Measurements from ENCODE around the gene SELENOF. TPM values are rescaled to one million over a fixed set of nuclear protein-coding genes. Genes with fewer than 3 reads are reported as not detected.
A peak's percentile ranks its signal among the peaks of the same experiment; 100 is the strongest.

The SELENOF gene
- total and polyA plus RNA-seq, 2 donors from 2014 or later, result 207 to 239 TPM

DNA sequence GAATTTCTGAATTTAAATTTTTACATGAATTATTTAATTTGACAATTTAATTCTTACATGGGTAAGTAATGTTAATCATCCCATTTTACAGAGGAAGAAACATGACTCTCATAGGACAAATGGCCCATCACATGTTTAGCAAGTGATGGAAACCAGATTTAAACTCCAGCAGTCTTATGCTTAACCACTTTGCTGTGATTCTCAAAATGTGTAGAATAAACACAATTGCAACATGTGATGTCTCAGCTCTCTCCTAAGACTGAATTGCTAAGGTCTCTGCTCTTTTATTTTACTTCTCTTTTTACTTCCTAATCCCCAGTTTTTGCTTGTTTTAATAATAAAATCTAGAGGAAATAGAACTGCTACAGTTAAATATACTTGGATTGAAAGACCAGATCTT, 43.3 kb upstream of the SELENOF start:
- Histone ChIP-seq H3K27me3 (ENCODE audit: control insufficient read depth, insufficient read depth, low read length) (no peaks in the 10 kb centered on the region), H3K9ac (ENCODE audit: low read length in 3 of 3) (no peak overlapping the region), H3K4me1 (ENCODE audit: control insufficient read depth in 2 of 3, insufficient read depth in 2 of 3, low read depth in 1 of 3, low read length in 3 of 3) (no peaks in the 10 kb centered on the region), H3K4me3 (ENCODE audit: low read length in 3 of 3) (no peak overlapping the region), H3K9me3 (ENCODE audit: control insufficient read depth in 2 of 3, insufficient read depth in 1 of 3, low read length in 3 of 3) (no peaks in the 10 kb centered on the region), H3K36me3 (ENCODE audit: control insufficient read depth in 2 of 3, insufficient read depth in 3 of 3, low read length in 3 of 3) (no peaks in the 10 kb centered on the region), H3K27ac (ENCODE audit: low read depth in 2 of 2, low read length in 2 of 2) (no peak overlapping the region)
- DNase-seq (no peak), FAIRE-seq (no peak)
- intact Hi-C loops (cut with DNase I), result no loop called here
- TF ChIP-seq, protein P1, sequence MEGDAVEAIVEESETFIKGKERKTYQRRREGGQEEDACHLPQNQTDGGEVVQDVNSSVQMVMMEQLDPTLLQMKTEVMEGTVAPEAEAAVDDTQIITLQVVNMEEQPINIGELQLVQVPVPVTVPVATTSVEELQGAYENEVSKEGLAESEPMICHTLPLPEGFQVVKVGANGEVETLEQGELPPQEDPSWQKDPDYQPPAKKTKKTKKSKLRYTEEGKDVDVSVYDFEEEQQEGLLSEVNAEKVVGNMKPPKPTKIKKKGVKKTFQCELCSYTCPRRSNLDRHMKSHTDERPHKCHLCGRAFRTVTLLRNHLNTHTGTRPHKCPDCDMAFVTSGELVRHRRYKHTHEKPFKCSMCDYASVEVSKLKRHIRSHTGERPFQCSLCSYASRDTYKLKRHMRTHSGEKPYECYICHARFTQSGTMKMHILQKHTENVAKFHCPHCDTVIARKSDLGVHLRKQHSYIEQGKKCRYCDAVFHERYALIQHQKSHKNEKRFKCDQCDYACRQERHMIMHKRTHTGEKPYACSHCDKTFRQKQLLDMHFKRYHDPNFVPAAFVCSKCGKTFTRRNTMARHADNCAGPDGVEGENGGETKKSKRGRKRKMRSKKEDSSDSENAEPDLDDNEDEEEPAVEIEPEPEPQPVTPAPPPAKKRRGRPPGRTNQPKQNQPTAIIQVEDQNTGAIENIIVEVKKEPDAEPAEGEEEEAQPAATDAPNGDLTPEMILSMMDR (IDR thresholded peaks at IDR 0.05; ENCODE audit: borderline replicate concordance, extremely low read depth, insufficient read depth), result no peak

- no peak for FAIRE-seq
- Histone ChIP-seq H3K4me3 (ENCODE audit: low read length in 3 of 3) (no peak overlapping the region), H3K9me3 (ENCODE audit: control insufficient read depth in 2 of 3, insufficient read depth in 1 of 3, low read length in 3 of 3) (no peaks in the 10 kb centered on the region), H3K9ac (ENCODE audit: low read length in 3 of 3) (no peak overlapping the region), H3K27me3 (ENCODE audit: control insufficient read depth, insufficient read depth, low read length) (no peaks in the 10 kb centered on the region), H3K27ac (ENCODE audit: low read depth in 2 of 2, low read length in 2 of 2) (no peak overlapping the region), H3K36me3 (ENCODE audit: control insufficient read depth in 2 of 3, insufficient read depth in 3 of 3, low read length in 3 of 3) (no peaks in the 10 kb centered on the region), H3K4me1 (ENCODE audit: control insufficient read depth in 2 of 3, insufficient read depth in 2 of 3, low read depth in 1 of 3, low read length in 3 of 3) (no peaks in the 10 kb centered on the region)
- intact Hi-C loops (cut with DNase I), result no loop called here
- no peak for DNase-seq
- TF ChIP-seq, protein P1 (IDR thresholded peaks at IDR 0.05; ENCODE audit: borderline replicate concordance, extremely low read depth, insufficient read depth), result no peak
Observed at GRCh38 chr1:86956221-86956620, 42.3 kb upstream of the SELENOF start.

DNA sequence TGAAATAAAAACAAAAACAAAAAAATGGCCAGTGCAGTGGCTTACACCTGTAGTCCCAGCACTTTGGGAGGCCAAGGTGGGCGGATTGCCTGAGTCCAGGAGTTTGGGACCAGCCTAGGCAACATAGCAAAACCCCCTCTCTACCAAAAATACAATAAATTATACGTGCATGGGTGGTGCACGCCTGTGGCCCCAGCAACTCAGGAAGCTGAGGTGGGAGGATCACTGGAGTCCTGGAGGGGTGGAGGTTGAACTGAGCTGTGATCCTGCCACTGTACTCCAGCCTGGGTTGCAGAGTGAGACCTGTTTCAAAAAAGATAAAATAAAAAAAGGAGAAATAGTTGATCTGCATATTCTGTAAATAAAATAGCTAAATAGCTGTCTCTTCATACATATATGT, 41.8 kb upstream of the SELENOF start:
- Histone ChIP-seq H3K9me3 (ENCODE audit: control insufficient read depth in 2 of 3, insufficient read depth in 1 of 3, low read length in 3 of 3) (no peaks in the 10 kb centered on the region), H3K4me3 (ENCODE audit: low read length in 3 of 3) (no peak overlapping the region), H3K9ac (ENCODE audit: low read length in 3 of 3) (no peak overlapping the region), H3K4me1 (ENCODE audit: control insufficient read depth in 2 of 3, insufficient read depth in 2 of 3, low read depth in 1 of 3, low read length in 3 of 3) (no peaks in the 10 kb centered on the region), H3K27ac (ENCODE audit: low read depth in 2 of 2, low read length in 2 of 2) (no peak overlapping the region), H3K36me3 (ENCODE audit: control insufficient read depth in 2 of 3, insufficient read depth in 3 of 3, low read length in 3 of 3) (no peaks in the 10 kb centered on the region), H3K27me3 (ENCODE audit: control insufficient read depth, insufficient read depth, low read length) (no peaks in the 10 kb centered on the region)
- TF ChIP-seq, protein P1 (IDR thresholded peaks at IDR 0.05; ENCODE audit: borderline replicate concordance, extremely low read depth, insufficient read depth), result no peak
- intact Hi-C loops (cut with DNase I), result no loop called here
- DNase-seq (no peak), FAIRE-seq (no peak)

GRCh38 chr1:86953167-86953566, 39.2 kb upstream of the SELENOF start:
- no peaks in the 10 kb centered on the region for H3K36me3 ChIP-seq (ENCODE audit: control insufficient read depth in 2 of 3, insufficient read depth in 3 of 3, low read length in 3 of 3)
- H3K27ac ChIP-seq (ENCODE audit: low read depth in 2 of 2, low read length in 2 of 2), result no peak overlapping the region
- FAIRE-seq (no peak), DNase-seq (no peak)
- H3K9ac ChIP-seq (ENCODE audit: low read length in 3 of 3), result no peak overlapping the region
- H3K4me1 ChIP-seq (ENCODE audit: control insufficient read depth in 2 of 3, insufficient read depth in 2 of 3, low read depth in 1 of 3, low read length in 3 of 3), result no peaks in the 10 kb centered on the region
- no peaks in the 10 kb centered on the region for H3K9me3 ChIP-seq (ENCODE audit: control insufficient read depth in 2 of 3, insufficient read depth in 1 of 3, low read length in 3 of 3)
- intact Hi-C loops (cut with DNase I), result no loop called here
- H3K4me3 ChIP-seq (ENCODE audit: low read length in 3 of 3), result peak overlapping the region in 1 of 3 donors; percentile 4
- TF ChIP-seq, protein P1 (IDR thresholded peaks at IDR 0.05; ENCODE audit: borderline replicate concordance, extremely low read depth, insufficient read depth), result no peak
- no peaks in the 10 kb centered on the region for H3K27me3 ChIP-seq (ENCODE audit: control insufficient read depth, insufficient read depth, low read length)

All from kidney (tissue), 14 donors.